Activated naive CD4-positive, alpha-beta T cell treated with Interleukin-2 at 50 U/mL for 16 hours (primary cell): Measurements from ENCODE around the gene ROBO1.

ENCODE experiments used
- DNase-seq: peaks from one replicate; pipeline ENCODE4 v3.0.0-alpha.2; 2020

Gene ROBO1

DNA sequence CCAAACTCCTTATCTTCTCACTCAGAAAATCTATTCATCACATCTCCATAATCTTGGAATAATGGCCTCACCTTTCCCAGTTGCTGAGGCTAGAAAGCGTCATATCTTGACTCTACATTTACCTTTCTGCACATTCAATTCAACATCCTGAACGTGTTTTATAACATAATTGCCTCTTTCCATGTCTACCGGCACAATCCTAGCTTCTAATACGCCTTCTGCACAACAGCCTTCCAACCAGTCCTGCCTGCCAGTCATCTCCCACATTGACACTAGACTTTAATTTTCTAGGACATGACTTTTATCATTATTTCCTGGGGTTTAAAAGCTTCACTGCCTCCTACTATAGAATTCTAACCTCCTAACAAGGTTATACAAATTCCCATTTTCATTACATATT is 906.6 kb downstream of the ROBO1 start:
- DNase-seq: no peak

DNA sequence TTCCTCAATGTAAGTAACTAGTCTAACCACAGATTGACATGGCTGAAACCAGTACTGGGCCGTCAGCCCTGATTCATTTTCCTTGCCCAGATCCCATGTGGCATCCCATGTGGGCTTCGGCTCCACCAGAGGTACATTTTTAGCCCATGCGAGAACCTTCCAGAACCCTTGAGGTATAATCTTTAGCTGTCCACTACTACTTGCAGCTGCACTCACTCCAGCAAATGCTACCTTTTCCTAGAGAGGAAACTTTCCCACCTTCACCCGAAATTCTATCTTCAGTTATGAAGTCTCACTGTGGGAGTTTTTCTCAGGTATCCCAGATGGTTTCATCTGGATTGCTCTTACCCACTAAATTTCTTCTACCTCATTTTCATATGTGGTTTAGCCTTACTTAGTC is 907.2 kb downstream of the ROBO1 start:
- DNase-seq: no peak

- no peak for DNase-seq
Observed at GRCh38 chr3:78858910-78859309, 908.9 kb downstream of the ROBO1 start.

DNA sequence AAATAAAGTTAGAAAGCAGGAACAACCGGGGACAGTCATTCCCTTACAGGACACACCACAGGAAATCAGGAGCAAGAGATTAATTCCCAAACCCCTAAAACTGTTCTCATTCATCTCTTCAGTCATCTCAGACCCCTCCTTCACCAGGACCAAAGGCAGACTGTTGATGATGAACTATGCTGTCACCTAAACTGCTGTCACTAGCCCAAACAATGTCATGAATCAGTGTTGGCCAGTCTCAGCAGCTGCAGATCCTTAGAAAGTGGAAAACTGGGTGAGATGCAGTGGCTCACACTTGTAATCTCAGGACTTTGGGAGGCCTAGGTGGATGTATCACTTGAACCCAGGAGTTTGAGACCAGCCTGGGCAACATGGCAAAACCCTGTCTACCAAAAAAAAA is 909.6 kb downstream of the ROBO1 start:
- DNase-seq: no peak

GRCh38 chr3:78857494-78858111 is 910.2 kb downstream of the ROBO1 start:
- DNase-seq: no peak

- DNase-seq: no peak
Observed at GRCh38 chr3:78856164-78856563, 911.6 kb downstream of the ROBO1 start.

GRCh38 chr3:78855190-78855589 is 912.6 kb downstream of the ROBO1 start:
- DNase-seq: no peak

- no peak for DNase-seq
Observed at GRCh38 chr3:78848392-78849288, 919.2 kb downstream of the ROBO1 start.

- no peak for DNase-seq
Observed at GRCh38 chr3:78847603-78848002, 920.2 kb downstream of the ROBO1 start.

DNA sequence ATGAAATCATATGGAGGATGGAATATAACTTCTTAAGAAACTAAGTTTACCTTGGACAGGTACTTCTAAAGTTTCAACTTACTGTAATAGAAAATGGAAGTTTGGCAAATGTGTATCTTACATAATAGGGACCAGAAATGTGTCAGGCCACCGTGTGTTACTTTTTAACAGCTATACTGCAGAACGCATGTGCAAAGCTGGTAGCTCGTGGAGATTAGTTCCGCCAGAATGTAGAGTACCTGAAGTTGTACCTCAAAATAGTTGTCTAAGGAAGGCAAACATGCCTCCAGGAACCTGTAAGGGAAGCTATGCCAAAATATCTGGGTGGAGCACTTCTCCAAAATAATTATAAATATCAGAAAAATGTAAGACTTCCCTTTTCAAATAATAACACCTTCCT is 920.6 kb downstream of the ROBO1 start:
- no peak for DNase-seq

GRCh38 chr3:78846718-78847117 is 921.1 kb downstream of the ROBO1 start:
- no peak for DNase-seq

DNA sequence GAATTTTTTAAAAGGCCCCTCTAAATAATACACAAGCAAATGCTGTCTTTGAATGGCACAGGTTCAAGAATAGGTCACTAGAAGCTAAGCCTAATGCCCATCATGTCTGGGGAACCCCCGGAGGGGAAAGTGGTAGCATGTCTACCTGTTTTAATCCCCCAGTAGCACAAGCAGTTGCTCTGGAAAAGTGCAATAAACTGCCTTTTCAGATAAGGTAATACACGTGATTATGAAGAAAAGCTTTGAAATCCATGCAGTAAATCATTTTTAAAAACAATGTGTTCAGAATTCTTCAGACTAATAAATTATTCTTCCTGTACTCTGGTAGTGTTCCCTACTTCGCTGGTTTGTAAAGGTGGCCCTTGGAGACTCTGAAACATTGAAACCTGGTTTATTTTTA is 922.2 kb downstream of the ROBO1 start:
- DNase-seq: no peak

- no peak for DNase-seq
Observed at GRCh38 chr3:78844307-78844706, 923.5 kb downstream of the ROBO1 start.

DNA sequence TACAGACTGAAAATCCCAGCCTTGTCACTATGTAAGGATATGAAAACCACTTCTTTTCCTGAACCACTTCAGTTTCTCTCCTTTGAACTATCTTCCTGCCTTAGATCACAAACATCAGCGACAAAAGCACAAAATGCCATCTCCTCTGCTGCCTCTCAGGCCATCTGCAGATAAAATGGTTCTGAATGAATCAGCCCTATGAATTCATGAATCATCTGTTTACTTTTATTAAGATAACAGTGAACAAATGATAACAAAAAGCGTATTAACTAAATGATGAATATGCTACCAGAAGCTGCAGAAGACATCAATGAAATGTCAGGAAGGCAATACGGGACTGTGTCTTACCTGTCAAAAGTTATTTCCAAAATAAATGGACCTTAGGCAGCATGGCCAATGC is 928.1 kb downstream of the ROBO1 start:
- DNase-seq: no peak

DNA sequence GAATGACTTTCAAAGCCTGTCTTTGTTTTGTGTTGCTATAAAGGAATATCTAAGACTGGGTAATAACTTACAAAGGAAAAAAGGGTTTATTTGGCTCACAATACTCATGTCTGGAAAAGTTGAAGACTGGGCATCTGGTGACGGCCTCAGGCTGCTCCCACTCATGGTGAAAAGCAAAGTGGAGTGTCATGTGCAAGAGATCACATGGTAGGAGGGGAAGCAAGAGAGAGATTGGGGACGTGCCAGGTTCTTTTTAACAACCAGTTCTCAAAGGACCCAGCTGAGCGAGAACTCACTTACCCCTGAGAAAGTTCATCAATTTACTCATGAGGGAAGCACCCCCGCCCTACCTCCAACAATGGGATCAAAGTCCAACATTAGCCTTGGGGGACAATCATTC is 929.4 kb downstream of the ROBO1 start:
- DNase-seq: no peak

DNA sequence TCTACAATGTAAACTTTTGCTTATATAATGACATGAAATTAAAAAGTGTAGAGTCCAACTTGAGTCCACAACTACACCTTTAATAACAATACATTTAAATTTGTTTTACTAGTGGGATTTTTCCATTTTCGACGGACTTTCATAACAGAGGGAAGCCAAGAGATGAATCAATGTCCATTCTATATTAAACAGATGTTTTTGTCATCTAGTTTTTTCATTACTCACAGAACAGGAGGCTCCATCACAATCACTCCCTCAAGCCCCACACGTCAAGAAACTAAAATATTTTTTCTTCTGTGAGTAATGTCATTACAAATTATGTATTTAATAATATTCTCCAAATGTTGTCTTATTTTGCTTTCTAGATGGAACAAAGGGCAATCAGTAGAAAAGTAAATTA is 932.9 kb downstream of the ROBO1 start:
- DNase-seq: no peak

DNA sequence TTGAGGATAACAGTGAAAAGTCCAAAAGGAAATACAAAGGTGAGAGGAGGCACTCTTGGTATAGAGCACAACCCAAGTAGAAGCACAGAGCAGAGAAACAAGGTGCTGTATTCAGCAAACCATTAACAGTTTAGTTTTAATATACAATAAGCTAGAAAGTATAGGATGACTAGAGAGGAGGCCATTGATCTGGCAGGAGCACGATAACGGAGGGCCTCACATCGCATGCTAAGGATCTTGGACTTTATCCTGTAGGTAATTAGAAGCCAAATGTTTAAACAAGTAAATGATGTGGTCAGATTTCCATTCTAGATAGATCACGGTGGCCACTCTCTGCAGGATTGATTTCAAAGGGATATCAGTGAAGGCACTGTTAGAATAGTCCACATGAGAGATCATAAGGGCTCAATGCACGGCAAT is 935.0 kb downstream of the ROBO1 start:
- no peak for DNase-seq

GRCh38 chr3:78831446-78831972 is 936.3 kb downstream of the ROBO1 start:
- DNase-seq: no peak

GRCh38 chr3:78830470-78830869 is 937.3 kb downstream of the ROBO1 start:
- no peak for DNase-seq

- no peak for DNase-seq
Observed at GRCh38 chr3:78827618-78828017, 940.2 kb downstream of the ROBO1 start.

GRCh38 chr3:78825858-78826215 is 942.0 kb downstream of the ROBO1 start:
- DNase-seq: no peak

GRCh38 chr3:78825118-78825857 is 942.5 kb downstream of the ROBO1 start:
- no peak for DNase-seq

- no peak for DNase-seq
Observed at GRCh38 chr3:78823859-78824258, 943.9 kb downstream of the ROBO1 start.

- no peak for DNase-seq
Observed at GRCh38 chr3:78823434-78823833, 944.4 kb downstream of the ROBO1 start.
